Activated gamma-delta T cell (primary cell): ENCODE measurements around the gene LEKR1.
"Not testable (repeated sequence)": the region's sequence is repeated elsewhere in the genome, so short reads cannot be mapped to it uniquely, and the experiment has no call there.

ENCODE experiments used
- DNase-seq: peaks from one replicate; lab custom pipeline; 2025; lab: John Stamatoyannopoulos, UW
- total RNA-seq, 2 donors: gene quantifications; one replicate each; lab custom pipeline; 2026; lab: John Stamatoyannopoulos, UW

LEKR1 gene
- total RNA-seq = 1.4 to 2.5 reads per million in 2 donors

- DNase-seq = peak; percentile 67
Measured at GRCh38 chr3:156826144-156826895, at the start of gene LEKR1. LEKR1 (plus strand) TSS chr3:156826353; CDS start chr3:156829330, 2,977 bp downstream.

DNA sequence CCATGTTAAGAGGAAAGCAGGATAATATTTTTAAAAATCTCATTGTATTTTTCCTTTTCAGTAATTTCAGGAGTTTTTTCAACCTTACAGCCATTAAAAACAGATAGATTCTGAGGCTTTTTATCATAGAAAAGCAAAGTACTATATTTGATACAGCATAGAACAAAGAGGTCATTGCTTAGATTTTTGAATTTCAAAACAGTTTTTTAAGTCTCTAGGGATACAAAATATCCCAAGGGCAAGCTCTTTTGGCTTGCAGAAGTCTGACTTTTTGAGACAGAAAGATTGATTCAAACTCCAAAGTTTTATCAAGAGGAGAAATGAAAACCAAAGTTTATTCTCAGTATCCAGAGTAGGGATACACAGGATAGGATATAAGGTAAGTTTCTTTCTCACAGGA, 49.3 kb upstream of the LEKR1 start:
- no peak for DNase-seq

GRCh38 chr3:156781310-156782230, 44.6 kb upstream of the LEKR1 start:
- no peak for DNase-seq

DNA sequence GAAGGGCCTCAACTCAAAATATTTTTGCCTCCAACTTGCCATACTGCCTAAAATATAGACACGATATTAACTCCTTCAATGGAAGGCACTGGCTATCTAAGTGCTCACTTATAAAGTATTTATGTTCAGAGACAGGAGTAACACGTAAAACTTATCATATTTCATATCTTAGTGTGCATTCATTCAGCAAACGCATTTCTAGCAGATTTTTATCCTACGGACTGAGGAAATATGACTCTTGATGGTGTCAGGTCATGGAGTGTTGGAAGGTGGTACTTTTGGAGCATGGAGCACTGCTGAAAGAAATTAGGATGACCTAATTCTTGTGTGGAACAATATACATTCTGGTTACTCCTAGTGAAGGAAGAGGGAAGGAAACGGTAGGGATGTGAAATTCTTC, 43.8 kb upstream of the LEKR1 start:
- no peak for DNase-seq

GRCh38 chr3:156782921-156783320, 43.2 kb upstream of the LEKR1 start:
- no peak for DNase-seq

- DNase-seq = no peak
Measured at GRCh38 chr3:156787001-156787400, 39.2 kb upstream of the LEKR1 start.

GRCh38 chr3:156787926-156788663, 38.1 kb upstream of the LEKR1 start:
- no peak for DNase-seq

- no peak for DNase-seq
Measured at GRCh38 chr3:156788846-156789245, 37.3 kb upstream of the LEKR1 start.

GRCh38 chr3:156790156-156790555, 36.0 kb upstream of the LEKR1 start:
- DNase-seq = no peak

DNA sequence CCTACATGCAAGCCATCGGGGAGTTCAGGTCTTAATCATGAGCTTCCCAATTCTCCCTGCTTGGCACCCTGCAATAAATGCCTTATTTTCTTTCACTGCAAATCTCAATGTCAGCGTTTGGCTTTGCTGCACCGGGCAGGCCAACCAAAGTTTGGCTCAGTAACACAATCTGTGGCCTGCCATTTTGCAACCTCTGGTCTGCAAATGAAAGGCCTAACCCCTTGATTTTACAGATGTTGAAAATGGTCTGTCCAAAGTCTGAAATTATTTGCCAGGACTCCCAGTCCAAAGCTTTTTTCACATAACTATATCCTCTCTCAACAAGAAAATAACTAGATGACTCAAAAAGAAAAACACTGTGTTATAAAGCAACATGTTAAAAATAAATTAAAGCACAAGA, 34.0 kb upstream of the LEKR1 start:
- DNase-seq = no peak

- DNase-seq = no peak
Measured at GRCh38 chr3:156792536-156792935, 33.6 kb upstream of the LEKR1 start.

- no peak for DNase-seq
Measured at GRCh38 chr3:156792945-156793344, 33.2 kb upstream of the LEKR1 start.

- DNase-seq = no peak
Measured at GRCh38 chr3:156793400-156793799, 32.8 kb upstream of the LEKR1 start.

- no peak for DNase-seq
Measured at GRCh38 chr3:156793851-156794250, 32.3 kb upstream of the LEKR1 start.

- no peak for DNase-seq
Measured at GRCh38 chr3:156795890-156796481, 30.2 kb upstream of the LEKR1 start.

DNA sequence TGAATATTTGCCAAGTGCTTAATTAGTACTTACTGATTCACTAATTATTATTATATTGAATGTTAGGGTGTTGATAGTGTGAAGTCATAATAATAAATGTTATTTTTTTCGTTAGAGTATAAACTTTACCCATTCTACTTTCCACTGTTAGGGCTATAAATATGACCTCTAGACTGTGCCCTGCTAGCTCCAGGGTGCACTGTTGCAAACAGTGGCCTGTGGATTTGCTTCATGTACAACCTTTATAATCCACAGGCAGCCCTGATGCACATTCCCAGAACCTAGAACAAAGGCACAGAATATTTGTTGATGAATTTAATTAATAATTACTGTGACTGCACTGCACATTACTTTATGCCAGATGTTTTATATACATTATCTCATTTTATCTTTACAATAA, 28.8 kb upstream of the LEKR1 start:
- DNase-seq = no peak

GRCh38 chr3:156800287-156800686, 25.9 kb upstream of the LEKR1 start:
- not testable (repeated sequence) for DNase-seq

DNA sequence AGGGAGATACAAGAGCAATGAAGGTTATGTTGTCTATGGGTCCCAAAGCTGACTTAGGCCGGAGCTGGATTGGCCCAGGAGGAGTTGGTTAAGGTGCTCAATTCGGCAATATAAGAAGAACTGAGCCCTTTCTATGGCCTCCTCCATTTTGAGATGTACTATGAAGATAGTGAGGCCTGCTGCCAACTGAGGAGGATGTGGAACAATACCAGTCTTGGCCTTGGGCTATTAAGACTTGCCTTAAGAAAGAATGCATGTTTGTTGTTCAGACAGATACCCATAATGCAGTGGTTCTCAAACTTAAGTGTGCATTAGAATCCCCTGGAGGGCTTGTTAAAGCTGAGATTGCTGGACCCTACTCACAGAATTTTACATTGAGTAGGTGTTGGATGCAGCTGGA, 24.4 kb upstream of the LEKR1 start:
- DNase-seq = no peak

GRCh38 chr3:156802821-156803606, 23.1 kb upstream of the LEKR1 start:
- no peak for DNase-seq

DNA sequence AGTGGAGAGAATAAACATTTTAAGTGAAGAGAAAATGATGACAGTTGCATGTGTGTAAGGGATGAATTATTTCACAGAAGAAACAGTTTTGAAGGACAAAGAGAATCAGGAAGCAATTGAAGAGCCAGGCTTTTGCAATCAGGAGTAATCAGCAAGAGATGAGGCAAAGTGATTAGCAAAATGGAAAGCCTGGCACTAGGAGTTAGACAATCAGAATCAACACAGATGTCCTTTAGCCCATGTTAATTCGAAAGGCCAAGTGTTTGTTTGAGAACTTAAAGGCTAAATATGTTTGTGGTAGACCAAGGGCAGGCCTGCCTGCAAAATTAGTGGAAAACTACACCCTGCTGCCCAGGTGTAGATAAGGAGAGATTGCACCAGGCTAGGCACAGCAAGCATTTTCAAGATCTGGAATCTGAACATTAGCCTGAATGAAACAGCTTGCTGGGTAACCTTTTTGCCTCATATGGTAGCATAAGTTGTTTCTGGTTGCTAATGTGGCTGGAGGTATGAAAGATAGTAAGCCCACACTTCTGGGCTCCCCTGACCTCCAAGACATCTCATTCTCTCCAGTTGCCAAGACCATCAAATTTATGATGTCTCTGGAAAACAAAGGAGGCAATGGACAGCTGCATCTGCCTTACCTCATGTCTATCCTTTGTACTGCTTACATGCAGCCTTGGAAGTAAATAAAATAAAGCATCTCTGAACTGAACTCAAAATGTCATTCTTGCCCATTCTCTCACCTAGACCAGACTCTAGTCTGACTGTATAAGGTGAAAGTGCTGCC, 22.0 kb upstream of the LEKR1 start:
- DNase-seq = no peak
